Activated T-helper 17 cell treated with anti-CD3 and anti-CD28 coated beads, Interleukin-2, amount 50 U/mL, for 72 hours (primary cell): ENCODE results near the gene XAF1. TPM values are rescaled to one million over a fixed set of nuclear protein-coding genes. Genes with fewer than 3 reads are reported as not detected.

Source experiments
- ATAC-seq: fragments of 150-1000 bp; cut with Tn5 transposase; replicated peaks from 2 replicates; pipeline ENCODE4 v1.10.0; 2021; ENCODE audit warnings: mild to moderate bottlenecking, moderate library complexity
- H3K27ac Mint-ChIP-seq: one replicate; pipeline ENCODE4 v1.8.0; 2022; ENCODE audit warnings: mixed read lengths
- H3K27me3 Mint-ChIP-seq: one replicate; pipeline ENCODE4 v1.8.0; 2022; ENCODE audit warnings: mixed read lengths
- H3K36me3 Mint-ChIP-seq: one replicate; pipeline ENCODE4 v1.8.0; 2022; ENCODE audit warnings: low read depth, mild to moderate bottlenecking, mixed read lengths
- H3K4me1 Mint-ChIP-seq: one replicate; pipeline ENCODE4 v1.8.0; 2022; ENCODE audit warnings: mixed read lengths
- H3K4me3 Mint-ChIP-seq: one replicate; pipeline ENCODE4 v1.8.0; 2022; ENCODE audit warnings: mild to moderate bottlenecking, mixed read lengths
- H3K9me3 Mint-ChIP-seq: one replicate; pipeline ENCODE4 v1.8.0; 2022; ENCODE audit warnings: mixed read lengths
- total RNA-seq, 2 donors: library from RNA; stranded (reverse); gene quantifications; one replicate each; pipeline ENCODE4 v1.2.3, GENCODE V29; 2022

XAF1 gene, protein sequence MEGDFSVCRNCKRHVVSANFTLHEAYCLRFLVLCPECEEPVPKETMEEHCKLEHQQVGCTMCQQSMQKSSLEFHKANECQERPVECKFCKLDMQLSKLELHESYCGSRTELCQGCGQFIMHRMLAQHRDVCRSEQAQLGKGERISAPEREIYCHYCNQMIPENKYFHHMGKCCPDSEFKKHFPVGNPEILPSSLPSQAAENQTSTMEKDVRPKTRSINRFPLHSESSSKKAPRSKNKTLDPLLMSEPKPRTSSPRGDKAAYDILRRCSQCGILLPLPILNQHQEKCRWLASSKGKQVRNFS
- 10 to 100 TPM; 10.1 to 15.4 TPM for total RNA-seq

DNA sequence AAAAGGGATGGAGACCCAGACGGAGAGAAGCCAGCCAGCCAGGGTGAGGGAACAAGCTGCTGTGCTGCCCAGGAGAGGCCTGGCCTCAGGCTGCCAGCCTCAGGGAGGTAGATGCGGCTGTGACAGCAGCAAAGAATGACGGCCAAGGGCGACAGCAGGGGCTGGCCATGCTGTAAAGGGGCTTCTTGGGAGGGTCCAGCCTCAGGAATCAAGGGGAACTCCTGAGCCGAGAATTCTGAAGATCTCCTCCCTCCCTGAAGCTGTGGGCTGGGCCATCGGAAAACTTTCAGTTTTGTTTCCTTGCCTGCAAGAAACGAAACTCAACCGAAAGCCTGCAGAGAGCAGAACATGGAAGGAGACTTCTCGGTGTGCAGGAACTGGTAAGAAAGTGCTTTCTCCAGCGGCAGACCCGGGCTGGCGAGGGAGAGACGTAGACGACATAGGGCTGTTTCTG, at the start of gene XAF1:
Gene XAF1 (plus strand): TSS at position 316 of the 454 bp plus-strand sequence. CDS start 33 bp downstream, at position 349.
- Mint-ChIP-seq H3K4me1 (peaks cover 25% of the 10 kb centered on the region), H3K9me3 (no peaks in the 10 kb centered on the region), H3K27ac (peak within 1 kb of the TSS; percentile 89), H3K4me3 (peak within 1 kb of the TSS; percentile 91), H3K36me3 (peaks cover 21% of the 10 kb centered on the region), H3K27me3 (no peaks in the 10 kb centered on the region)
- ATAC-seq, result peak; percentile 66

DNA sequence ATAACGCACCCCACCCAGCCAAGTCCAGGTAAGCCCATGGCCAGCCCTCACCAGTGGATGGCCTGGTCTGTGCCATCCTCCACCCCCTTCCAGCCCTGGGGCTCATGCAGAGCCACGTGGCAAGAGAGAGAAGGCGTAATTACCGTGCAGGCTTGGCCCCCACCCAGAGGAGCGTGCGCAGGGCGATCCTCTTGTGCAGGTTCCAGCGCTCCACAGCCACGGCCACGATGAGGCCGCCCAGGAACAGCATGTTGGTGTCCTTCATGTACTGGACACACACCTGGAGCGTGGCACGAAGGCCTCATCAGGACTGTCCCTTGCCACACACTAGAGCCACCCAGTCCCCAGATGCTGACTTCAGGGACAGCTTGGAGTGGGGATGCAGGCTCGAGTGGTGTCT, 49.3 kb upstream of the XAF1 start:
- Mint-ChIP-seq H3K4me1 (peaks cover 4% of the 10 kb centered on the region), H3K9me3 (no peaks in the 10 kb centered on the region), H3K27me3 (peaks cover 41% of the 10 kb centered on the region), H3K4me3 (no peak overlapping the region), H3K36me3 (no peaks in the 10 kb centered on the region), H3K27ac (no peak overlapping the region)
- no peak for ATAC-seq

DNA sequence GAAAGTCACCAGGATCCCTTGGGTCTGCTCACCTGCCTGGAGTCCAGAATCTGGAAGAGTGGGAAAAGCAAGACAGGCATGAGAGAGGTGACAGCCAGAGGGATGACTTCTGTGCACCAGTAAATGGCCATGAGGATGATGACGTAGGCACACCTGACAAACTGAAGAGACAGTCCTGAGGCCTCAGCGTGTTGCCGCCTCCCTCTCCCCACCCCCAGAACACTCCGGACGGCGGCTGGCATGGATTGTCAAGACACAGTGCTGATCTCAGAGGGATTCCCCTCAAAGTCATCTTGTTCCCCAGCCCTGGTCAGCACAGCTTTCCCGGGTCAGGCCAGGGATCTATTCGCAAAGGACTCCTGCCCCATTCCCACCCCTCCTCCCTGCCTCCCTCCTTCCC, 48.9 kb upstream of the XAF1 start:
- Mint-ChIP-seq H3K4me3 (no peak overlapping the region), H3K4me1 (peaks cover 5% of the 10 kb centered on the region), H3K36me3 (no peaks in the 10 kb centered on the region), H3K27me3 (peaks cover 46% of the 10 kb centered on the region), H3K9me3 (no peaks in the 10 kb centered on the region), H3K27ac (no peak overlapping the region)
- ATAC-seq, result no peak

DNA sequence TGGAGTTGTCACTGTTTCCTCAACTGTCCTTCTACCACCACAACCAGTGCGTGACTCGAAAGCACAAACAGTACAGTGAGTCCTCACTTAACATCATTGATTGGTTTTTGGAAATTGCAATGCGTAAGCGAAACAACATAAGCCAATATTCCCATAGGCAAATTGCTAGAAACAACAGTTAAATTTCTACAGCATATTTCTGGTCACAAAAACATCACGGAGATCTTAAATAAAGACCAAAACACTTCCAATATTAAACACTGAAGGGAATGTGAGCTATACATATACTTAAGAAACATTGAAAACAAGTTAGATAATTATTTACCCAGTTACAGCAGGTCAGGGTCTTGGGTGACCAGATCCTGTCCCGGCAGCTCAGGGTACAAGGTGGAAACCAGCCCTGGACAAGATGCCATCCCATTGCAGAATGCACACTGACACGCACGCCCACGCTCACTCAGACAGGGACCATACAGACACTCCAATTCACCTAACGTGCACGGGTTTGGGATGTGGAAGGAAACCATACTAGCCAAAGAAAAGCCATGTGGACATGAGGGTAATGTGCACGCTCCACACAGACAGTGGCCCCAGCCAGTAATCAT, 47.4 kb upstream of the XAF1 start:
- H3K4me1 Mint-ChIP-seq, result peaks cover 5% of the 10 kb centered on the region
- no peak overlapping the region for H3K27ac Mint-ChIP-seq
- no peaks in the 10 kb centered on the region for H3K9me3 Mint-ChIP-seq
- H3K36me3 Mint-ChIP-seq, result no peaks in the 10 kb centered on the region
- no peak overlapping the region for H3K4me3 Mint-ChIP-seq
- peaks cover 48% of the 10 kb centered on the region for H3K27me3 Mint-ChIP-seq
- no peak for ATAC-seq

DNA sequence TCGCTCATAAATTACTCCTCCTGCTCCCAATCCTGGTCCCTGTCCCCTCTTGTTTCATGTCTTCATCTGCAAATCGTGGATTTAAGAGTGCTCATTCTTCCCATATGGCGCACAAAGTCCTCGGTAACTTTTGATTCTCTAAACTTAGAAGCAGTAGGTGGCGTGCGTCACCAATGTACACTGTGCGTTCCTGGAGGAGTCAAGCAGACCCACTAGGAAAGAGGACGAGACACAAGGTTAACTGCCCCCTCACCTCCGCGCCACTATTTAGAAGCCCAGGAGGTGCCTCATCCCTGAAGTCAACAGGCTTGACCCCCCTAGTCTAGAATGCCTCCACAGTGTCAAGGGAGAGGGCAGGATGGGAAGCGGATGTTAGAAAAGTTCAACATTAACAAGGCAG, 45.5 kb upstream of the XAF1 start:
- no peak for ATAC-seq
- Mint-ChIP-seq H3K4me1 (peaks cover 9% of the 10 kb centered on the region), H3K4me3 (no peak overlapping the region), H3K36me3 (no peaks in the 10 kb centered on the region), H3K9me3 (no peaks in the 10 kb centered on the region), H3K27me3 (peaks cover 57% of the 10 kb centered on the region), H3K27ac (no peak overlapping the region)

DNA sequence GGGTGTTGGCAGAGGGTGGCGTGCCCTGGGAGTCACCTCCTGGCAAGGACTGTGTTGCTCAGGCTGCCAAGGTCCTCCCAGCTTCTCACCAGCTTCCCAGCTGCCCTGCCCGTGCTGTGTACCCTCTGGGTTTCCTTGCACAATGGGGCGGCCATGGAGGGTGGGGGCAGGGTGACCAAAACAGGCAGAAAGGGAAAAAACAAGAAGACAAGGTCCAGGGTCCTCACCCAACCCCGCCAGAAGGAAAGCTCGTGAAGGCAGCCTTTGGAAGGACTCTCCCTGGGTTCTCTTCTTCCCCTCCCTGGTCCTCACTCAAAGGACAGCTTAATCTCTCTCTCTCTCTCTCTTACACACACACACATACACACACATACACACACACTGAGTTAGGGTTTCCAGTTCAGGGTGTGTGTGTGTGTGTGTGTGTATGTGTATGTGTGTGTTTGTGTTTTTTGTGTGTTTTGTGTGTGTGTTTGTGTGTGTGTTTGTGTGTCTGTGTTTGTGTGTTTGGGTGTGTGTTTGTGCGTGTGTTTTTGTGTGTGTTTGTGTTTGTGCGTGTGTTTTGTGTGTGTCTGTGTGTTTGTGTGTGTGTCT, 44.7 kb upstream of the XAF1 start:
- no peak overlapping the region for H3K27ac Mint-ChIP-seq
- no peak overlapping the region for H3K4me3 Mint-ChIP-seq
- H3K4me1 Mint-ChIP-seq, result peaks cover 9% of the 10 kb centered on the region
- H3K27me3 Mint-ChIP-seq, result peaks cover 65% of the 10 kb centered on the region
- no peaks in the 10 kb centered on the region for H3K36me3 Mint-ChIP-seq
- ATAC-seq, result no peak
- peaks cover 3% of the 10 kb centered on the region for H3K9me3 Mint-ChIP-seq

GRCh38 chr17:6711681-6712057, 44.2 kb upstream of the XAF1 start:
- Mint-ChIP-seq H3K27ac (no peak overlapping the region), H3K36me3 (no peaks in the 10 kb centered on the region), H3K9me3 (peaks cover 4% of the 10 kb centered on the region), H3K27me3 (peaks cover 69% of the 10 kb centered on the region), H3K4me1 (peaks cover 9% of the 10 kb centered on the region), H3K4me3 (no peak overlapping the region)
- no peak for ATAC-seq

DNA sequence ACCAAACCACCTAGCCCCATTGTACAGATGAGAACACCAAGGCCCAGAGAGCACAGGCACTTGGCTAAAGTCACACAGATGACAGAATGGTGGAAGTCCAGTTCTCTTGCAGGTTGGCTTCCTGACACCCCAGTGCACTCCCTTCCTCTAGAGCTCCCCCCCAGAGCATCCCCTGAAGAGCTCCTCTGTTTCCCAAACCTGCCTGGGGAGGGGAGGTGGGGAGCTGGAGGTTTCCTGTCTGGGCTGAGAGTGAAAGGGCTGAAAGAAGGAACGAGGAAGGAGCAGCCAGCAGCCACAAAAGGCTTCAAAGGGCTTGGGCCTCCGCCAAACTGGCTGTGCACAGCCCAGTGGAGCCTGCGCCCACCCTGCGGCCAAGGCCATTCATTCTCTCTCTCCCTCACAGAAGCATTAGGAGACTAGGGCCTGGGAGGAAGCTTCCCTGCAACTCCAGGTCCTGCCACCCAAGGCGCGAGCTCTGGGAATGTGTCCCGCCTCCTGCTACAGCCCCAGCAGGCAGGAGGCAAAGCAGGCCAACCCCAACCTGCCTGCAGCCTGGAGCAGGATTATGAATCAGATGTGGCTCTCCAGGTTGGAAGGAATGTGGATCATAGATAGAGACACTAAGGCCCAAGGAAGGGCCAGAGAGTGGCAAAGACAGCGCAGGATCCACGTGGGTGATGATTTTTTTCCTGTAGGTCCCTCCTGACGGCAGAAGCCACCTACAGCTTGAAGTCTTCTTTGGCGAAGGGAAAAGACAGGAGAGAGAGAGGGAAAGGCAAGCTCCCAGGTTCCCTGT, 43.6 kb upstream of the XAF1 start:
- Mint-ChIP-seq H3K27ac (no peak overlapping the region), H3K27me3 (peaks cover 66% of the 10 kb centered on the region), H3K4me1 (peaks cover 9% of the 10 kb centered on the region), H3K4me3 (peak overlapping the region; percentile 39), H3K36me3 (no peaks in the 10 kb centered on the region), H3K9me3 (peaks cover 4% of the 10 kb centered on the region)
- ATAC-seq, result no peak

DNA sequence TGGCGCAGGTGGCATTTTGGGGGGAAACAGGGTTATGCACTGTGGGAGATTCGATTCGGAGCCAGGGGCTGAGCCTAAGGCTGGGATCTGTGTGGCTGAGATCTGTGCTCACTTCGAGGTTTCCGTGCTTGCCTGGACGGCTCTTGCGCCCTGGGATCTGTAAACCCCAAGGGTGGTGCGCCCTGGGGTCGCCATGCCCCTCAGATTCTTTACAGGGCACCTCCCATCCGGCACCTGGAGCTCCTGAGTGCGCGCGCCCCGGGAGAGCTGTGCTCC, 43.1 kb upstream of the XAF1 start:
- no peak overlapping the region for H3K27ac Mint-ChIP-seq
- no peaks in the 10 kb centered on the region for H3K36me3 Mint-ChIP-seq
- peak overlapping the region; percentile 39 for H3K4me3 Mint-ChIP-seq
- ATAC-seq, result no peak
- peaks cover 4% of the 10 kb centered on the region for H3K9me3 Mint-ChIP-seq
- peaks cover 66% of the 10 kb centered on the region for H3K27me3 Mint-ChIP-seq
- peaks cover 9% of the 10 kb centered on the region for H3K4me1 Mint-ChIP-seq

DNA sequence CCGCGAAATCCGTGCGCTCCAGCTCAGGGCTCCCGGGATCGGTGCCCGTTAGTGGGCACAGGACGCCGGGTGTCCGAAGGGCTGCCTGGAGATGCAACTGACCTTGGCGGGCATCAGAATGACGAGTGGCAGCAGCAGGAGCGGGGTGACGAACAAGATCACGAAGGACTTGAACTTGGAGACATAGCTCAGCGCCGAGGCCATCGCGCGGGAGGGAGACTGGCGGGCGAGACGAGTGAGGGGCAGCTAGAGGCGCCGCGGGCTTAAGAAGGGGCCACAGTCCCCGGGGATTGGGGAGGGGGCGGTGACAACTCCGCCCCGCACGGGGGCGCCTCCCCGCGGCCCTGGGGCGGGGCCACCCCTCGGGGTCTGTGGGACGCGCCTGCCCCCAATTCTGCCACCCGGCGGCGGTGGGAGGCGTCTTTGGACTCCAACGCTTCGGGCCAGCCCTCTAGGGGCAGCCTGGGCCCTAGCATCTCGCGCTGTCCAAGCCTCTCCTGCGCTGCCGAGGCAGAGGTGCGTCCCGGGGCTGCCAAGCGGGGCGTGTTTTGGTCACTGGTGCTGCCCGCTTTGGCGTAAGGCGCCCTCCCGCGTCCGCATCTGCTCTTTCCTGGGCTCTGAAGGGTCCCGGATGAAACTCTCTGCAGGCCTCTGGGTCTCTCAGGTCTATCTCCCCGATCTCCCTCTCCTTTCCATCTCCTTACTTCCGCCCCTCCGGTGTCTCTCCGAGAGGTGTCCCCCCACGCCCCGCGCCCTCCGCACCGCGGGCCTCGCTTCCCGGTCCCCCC, 42.5 kb upstream of the XAF1 start, which contains the start of gene SLC13A5:
Gene SLC13A5 (minus strand): TSS at position 240 of the 788 bp plus-strand sequence. CDS start 36 bp downstream, at position 204.
- peaks cover 4% of the 10 kb centered on the region for H3K9me3 Mint-ChIP-seq
- H3K4me3 Mint-ChIP-seq, result peak within 1 kb of the TSS; percentile 39
- no peak for ATAC-seq
- H3K4me1 Mint-ChIP-seq, result peaks cover 9% of the 10 kb centered on the region
- H3K36me3 Mint-ChIP-seq, result no peaks in the 10 kb centered on the region
- H3K27ac Mint-ChIP-seq, result no peak within 1 kb of the TSS
- H3K27me3 Mint-ChIP-seq, result peaks cover 66% of the 10 kb centered on the region

DNA sequence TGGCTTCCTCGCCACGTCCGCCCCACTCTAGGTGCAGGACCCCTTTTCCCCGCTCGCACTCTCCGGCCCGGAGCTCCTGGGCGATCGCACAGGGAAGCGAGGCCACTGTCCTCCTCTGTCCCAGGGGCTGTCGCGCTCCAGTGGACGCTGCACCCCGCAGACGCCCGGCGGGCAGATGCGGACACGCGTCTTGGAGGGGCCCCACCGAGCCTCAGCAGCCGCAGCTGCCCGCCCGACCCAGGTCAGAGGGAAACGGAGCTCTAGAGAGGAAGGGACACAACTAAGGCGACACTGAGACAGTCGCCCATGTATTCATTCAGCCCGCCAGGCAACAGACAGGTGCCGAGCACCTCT, 42.0 kb upstream of the XAF1 start:
- H3K27ac Mint-ChIP-seq, result no peak overlapping the region
- H3K9me3 Mint-ChIP-seq, result peaks cover 4% of the 10 kb centered on the region
- peak overlapping the region; percentile 32 for H3K4me3 Mint-ChIP-seq
- H3K36me3 Mint-ChIP-seq, result no peaks in the 10 kb centered on the region
- peaks cover 60% of the 10 kb centered on the region for H3K27me3 Mint-ChIP-seq
- no peak for ATAC-seq
- H3K4me1 Mint-ChIP-seq, result peaks cover 9% of the 10 kb centered on the region

- no peaks in the 10 kb centered on the region for H3K36me3 Mint-ChIP-seq
- H3K4me3 Mint-ChIP-seq, result peak overlapping the region; percentile 32
- no peak overlapping the region for H3K27ac Mint-ChIP-seq
- H3K9me3 Mint-ChIP-seq, result peaks cover 4% of the 10 kb centered on the region
- H3K27me3 Mint-ChIP-seq, result peaks cover 57% of the 10 kb centered on the region
- no peak for ATAC-seq
- peaks cover 9% of the 10 kb centered on the region for H3K4me1 Mint-ChIP-seq
Observed at GRCh38 chr17:6714315-6714874, 41.5 kb upstream of the XAF1 start.

GRCh38 chr17:6716736-6717135, 39.1 kb upstream of the XAF1 start:
- H3K4me3 Mint-ChIP-seq, result no peak overlapping the region
- no peaks in the 10 kb centered on the region for H3K36me3 Mint-ChIP-seq
- peaks cover 55% of the 10 kb centered on the region for H3K27me3 Mint-ChIP-seq
- H3K4me1 Mint-ChIP-seq, result peaks cover 4% of the 10 kb centered on the region
- no peak overlapping the region for H3K27ac Mint-ChIP-seq
- H3K9me3 Mint-ChIP-seq, result peaks cover 4% of the 10 kb centered on the region
- ATAC-seq, result no peak

- Mint-ChIP-seq H3K36me3 (no peaks in the 10 kb centered on the region), H3K4me1 (no peaks in the 10 kb centered on the region), H3K27me3 (peaks cover 45% of the 10 kb centered on the region), H3K4me3 (no peak overlapping the region), H3K27ac (no peak overlapping the region), H3K9me3 (no peaks in the 10 kb centered on the region)
- no peak for ATAC-seq
Observed at GRCh38 chr17:6721744-6722143, 34.1 kb upstream of the XAF1 start.
